A172 (cell line): ENCODE results near the gene FOXRED1. TPM values are rescaled to one million over a fixed set of nuclear protein-coding genes. Genes with fewer than 3 reads are reported as not detected.
A peak's percentile ranks its signal among the peaks of the same experiment; 100 is the strongest.
"Not testable (repeated sequence)": the region's sequence is repeated elsewhere in the genome, so short reads cannot be mapped to it uniquely, and the experiment has no call there.

Experiments used
- DNase-seq: peaks from one replicate; pipeline ENCODE4 v3.0.0-alpha.2; 2015; ENCODE audit warnings: low spot score
- total RNA-seq: library from RNA; depleted of rRNA; stranded (reverse); fragments of >200 nt; shearing (Covaris generic); gene quantifications from 2 replicates; pipeline ENCODE4 v1.2.3, GENCODE V29; 2014; rRNA removed

Gene FOXRED1
- total RNA-seq, result 22.6 and 28.1 TPM in 2 replicates

GRCh38 chr11:126268708-126269579, at the start of gene FOXRED1, which contains the start of gene SRPRA:
Gene FOXRED1, plus strand, starts transcription at chr11:126269154. Its CDS starts 53 bp downstream, at chr11:126269207.
Gene SRPRA, minus strand, starts transcription at chr11:126268895. Its CDS starts 91 bp downstream, at chr11:126268804.
- peak; percentile 91 for DNase-seq

DNA sequence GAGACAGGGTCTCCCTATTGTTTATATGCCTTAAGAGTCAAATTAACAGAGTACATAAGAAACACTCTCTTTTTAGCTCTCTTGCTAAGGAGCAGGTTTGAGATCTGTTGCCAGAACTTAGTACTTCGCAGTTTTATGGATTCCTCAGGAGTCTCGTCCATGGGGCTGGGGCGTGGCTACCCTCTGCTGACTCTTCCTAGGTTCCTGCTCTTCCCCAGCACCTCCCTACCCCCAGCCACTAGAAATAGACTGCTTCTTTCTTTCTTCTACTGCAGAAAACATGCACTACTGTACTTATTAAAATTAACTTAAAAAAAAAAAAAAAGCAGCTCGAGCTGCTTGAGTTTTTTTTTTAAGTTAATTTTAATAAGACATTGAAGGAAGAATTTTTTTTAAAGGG, 49.4 kb upstream of the FOXRED1 start:
- no peak for DNase-seq

- no peak for DNase-seq
Measured at GRCh38 chr11:126224647-126225294, 44.2 kb upstream of the FOXRED1 start.

- DNase-seq, result no peak
Measured at GRCh38 chr11:126225295-126225665, 43.7 kb upstream of the FOXRED1 start.

DNA sequence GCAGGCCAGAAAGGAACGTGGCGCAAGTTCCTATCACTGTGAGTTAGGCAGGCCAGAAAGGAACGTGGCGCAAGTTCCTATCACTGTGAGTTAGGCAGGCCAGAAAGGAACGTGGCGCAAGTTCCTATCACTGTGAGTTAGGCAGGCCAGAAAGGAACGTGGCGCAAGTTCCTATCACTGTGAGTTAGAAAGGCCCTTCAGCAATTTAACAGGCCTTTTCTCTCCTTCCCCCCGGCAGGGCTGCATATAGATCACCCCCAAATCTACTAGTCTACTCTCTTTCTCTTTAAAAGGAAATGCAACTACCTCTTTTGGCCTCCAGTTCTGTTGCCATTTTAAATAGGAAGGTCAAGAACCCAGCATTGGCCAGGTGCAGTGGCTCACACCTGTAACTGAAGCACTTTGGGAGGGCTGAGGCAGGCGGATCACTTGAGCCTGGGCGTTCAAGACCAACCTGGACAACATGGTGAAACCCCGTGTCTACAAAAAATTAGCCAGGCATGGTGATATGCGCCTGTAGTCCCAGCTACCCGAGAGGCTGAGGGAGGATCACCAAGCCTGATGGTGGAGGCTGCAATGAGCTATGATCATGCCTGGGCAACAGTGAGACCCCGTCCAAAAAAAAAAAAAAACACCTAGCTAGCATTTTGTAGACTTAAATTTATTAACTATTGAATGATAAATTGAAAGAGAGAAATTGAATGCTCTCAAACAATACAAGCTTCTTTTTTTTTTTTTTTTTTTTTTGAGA, 42.4 kb upstream of the FOXRED1 start:
- DNase-seq, result no peak

GRCh38 chr11:126229858-126230540, 39.0 kb upstream of the FOXRED1 start:
- no peak for DNase-seq

DNA sequence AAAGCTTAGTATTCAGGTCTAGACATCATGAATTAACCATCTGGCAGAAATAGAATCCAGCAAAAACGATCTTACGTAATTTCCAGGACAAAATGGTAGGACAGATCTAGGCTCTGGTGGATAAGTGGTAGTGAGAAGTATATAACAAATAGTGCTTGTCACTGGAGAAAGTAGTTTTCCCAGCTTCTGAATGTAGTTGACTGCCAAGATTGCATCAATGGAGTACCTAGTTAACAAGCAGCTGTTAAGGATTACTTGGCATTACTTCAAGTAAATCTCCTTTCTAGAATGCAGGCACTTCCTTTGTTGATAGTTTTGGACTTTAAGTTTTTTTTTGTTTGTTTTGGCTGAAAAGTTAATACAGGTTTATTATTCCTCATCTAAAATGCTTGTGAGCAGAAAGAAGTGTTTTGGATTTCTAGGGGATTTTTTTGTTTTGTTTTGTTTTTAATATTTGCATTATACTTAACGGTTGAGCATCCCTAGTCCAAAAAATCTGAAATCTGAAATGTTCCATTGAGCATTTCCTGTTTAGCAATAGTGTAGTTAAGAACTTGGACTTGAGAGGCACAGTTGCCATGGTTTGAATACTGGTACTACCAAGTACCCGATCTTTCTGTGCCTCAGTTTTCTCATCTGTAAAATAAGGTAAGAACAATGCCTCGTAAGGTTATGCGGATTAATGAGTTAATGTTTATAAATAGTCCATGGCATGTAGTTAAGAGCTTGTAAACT, 37.1 kb upstream of the FOXRED1 start:
- no peak for DNase-seq

GRCh38 chr11:126232683-126233082, 36.3 kb upstream of the FOXRED1 start:
- no peak for DNase-seq

GRCh38 chr11:126233391-126233790, 35.6 kb upstream of the FOXRED1 start:
- no peak for DNase-seq

DNA sequence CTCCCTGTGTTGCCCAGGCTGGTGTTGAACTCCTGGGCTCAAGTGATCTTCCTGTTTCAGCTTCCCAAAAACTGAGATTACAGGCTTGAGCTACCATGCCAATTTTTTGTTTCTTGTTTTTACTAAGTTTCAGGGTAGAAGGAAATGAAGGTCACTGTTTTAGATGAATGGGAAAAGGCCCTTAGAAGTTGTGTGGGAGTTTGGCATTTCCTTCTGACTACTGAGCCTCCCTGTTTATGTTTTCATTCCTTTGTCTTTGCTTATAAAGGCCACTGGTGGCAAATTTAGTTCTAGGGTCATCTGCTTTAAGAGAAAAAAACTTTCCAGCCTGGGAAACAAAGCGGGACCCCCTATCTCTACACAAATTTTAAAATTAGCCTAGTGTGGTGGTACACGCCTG, 22.3 kb upstream of the FOXRED1 start:
- DNase-seq, result no peak

DNA sequence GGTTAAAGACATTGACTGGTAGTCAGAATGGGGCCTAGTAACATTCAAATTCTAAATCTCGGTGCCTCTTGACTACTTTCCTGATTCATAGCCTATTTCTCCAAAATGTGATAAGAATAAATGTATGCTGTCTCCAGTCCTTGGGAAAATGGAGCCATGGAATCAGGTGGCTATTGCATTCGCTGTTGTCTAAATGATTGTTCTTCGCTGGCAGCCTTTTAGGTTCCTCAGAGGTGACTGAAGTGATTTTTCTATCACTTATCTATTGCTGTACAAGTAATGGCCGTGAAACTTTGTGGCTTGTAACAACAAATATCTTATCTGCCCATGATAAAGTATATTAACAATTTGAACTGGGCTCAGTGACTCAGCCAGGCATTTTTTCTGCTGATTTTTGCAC, 15.7 kb upstream of the FOXRED1 start:
- no peak for DNase-seq

DNA sequence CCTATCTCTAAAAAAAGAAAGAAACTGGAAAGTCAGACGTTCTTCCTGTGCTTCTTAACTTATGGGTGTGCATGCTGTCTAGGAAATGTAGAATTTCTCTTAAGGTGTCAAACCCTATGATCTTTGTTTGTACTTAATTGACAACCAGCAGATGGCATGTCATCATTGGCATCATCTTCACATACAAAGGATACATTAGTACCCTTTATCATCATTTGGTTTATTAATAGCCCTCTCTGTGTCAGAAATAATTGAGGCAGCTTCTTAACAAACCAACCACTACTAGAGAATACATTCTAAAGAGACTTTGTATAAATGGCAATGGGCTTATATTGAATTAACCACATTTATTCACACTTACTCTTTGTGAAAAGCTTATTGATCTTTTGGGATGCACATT, 14.1 kb upstream of the FOXRED1 start:
- no peak for DNase-seq

- DNase-seq, result not testable (repeated sequence)
Measured at GRCh38 chr11:126255507-126255906, 13.4 kb upstream of the FOXRED1 start.

GRCh38 chr11:126256216-126256615, 12.7 kb upstream of the FOXRED1 start:
- DNase-seq, result no peak

- no peak for DNase-seq
Measured at GRCh38 chr11:126257144-126257543, 11.8 kb upstream of the FOXRED1 start.

DNA sequence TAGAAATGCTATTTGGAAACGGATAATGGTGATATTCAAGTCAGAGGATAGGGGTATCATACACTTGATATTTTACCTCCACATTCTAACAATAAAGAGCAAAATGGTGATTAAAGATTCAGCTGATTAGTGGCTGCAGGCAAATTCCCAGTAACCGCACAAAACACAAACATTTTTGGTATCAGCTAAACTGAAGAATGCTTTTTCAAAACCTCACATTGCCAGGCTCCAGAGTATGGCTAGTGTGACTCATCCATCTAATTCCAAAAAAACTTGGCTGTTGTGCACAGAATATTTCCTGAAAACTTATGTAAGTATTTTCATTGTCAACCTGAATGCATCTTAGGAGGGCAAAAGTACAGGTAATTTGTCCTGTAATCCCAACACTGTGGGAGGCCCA, 11.2 kb upstream of the FOXRED1 start:
- peak; percentile 40 for DNase-seq

- DNase-seq, result no peak
Measured at GRCh38 chr11:126262216-126262615, 6.7 kb upstream of the FOXRED1 start.

- DNase-seq, result no peak
Measured at GRCh38 chr11:126263489-126263888, 5.5 kb upstream of the FOXRED1 start.

DNA sequence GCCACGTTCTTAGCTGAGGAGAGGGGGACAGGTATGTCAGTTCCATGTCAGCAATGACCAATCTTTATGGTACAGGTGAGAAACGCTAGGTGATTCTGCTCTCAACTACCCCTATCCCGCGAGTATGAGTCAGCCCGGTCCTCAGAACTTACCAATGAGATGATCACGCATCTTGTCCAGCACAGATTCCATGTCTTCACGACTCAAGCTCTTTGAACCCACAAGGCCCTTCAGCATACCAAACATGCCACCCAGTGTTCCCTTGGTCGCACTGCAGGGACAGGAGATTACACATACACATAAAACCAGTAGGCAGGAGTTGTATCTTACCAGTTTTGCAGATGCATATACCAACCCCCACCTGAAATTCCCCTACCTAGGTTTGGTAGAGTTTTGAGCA, 3.1 kb upstream of the FOXRED1 start:
- DNase-seq, result no peak

GRCh38 chr11:126267650-126268049, 1.3 kb upstream of the FOXRED1 start:
- no peak for DNase-seq

DNA sequence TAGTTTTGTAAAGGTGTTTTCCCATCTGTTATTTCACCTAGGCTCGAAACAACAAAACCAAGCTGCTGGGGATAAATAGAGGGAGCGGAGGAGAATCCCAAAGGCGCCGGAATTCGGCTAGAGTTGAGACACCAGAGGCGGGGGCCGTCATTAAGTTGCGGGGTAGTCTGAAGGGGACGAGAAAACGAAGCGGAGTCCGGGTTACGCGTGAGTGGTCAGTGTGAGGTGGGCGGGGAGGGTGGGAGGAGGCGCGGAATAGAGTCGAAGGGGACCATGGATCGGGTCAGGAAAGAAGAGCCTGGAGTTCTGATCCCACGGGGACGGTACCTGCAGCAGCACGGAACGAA, 620 bp upstream of the FOXRED1 start:
- peak; percentile 0 for DNase-seq
